Forelimb muscle (tissue), 1 donor: ENCODE results near the gene LDHAL6B. TPM values are rescaled to one million over a fixed set of nuclear protein-coding genes. Genes with fewer than 3 reads are reported as not detected.

Experiments used
- DNase-seq: peaks from one replicate; pipeline ENCODE4 v3.0.0-alpha.2; 2013; ENCODE audit warnings: low read depth
- polyA plus RNA-seq: library from polyadenylated mRNA; unstranded; fragments of 120-200 nt; gene quantifications from one replicate; pipeline ENCODE4 v1.2.1, GENCODE V29; 2013; ENCODE audit not compliant: insufficient read length

The LDHAL6B gene
- polyA plus RNA-seq, 1 donor = 0.14 TPM

DNA sequence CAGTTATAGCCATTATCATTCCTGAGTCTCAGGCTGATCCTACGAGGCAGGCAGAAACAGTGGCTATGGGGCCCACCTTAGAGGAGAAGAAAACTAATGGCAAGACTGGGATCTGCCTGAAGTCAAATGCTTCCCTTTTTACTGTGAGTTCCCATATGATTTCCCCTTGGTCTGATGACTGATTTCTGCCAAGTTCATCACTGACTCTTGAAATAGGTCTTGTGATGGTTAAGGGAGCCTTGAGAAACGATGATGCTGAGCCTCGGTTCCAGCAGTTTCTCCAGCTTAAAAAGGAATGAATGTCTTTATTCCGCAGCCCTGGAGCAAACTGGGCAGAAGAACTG, 29.4 kb upstream of the LDHAL6B start:
- DNase-seq = no peak

DNA sequence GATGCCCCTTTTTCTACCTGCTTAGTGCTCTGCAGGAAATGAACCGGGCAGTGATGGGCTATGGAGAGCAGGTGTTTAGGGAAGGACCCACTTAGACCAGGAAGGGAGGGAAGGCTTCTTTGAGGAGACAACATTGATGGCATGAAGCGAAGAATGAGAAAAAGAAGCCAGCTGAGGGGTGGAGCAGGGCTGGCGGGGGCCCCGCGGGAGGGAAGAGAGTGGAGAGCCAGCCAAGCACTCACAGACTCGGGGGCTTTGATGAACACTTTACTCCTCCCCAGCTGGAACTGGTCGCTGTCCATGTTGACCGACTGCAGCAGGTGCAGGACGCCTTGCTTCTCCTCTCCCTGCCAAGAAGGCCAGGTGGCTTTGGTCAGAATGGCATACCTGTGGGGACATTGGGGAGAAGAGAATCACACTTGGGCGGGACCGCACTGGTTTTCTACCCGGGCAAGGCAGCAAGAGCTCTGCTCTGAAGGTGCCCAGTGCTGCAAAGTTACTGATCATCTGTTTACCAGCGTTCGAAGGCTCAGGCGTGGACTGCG, 28.4 kb upstream of the LDHAL6B start:
- DNase-seq = no peak

DNA sequence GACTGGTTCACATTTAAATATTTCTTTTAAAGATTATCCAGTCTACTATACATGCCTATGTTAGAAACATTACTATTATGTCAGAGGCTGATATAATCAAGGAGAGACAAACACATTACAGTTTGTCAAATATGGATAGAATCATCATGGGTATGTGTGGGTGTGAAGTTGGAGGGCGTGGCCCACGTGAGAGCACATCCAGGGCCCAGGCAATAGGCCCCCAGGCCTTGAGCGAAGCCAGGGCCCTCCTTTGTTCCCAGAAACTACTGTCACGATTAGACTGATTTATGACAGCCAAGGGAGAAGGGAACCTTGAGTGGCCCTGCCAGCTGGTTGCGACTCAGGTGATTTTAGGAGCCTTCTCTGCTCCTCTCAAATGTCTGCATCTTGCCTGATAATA, 26.9 kb upstream of the LDHAL6B start:
- no peak for DNase-seq

DNA sequence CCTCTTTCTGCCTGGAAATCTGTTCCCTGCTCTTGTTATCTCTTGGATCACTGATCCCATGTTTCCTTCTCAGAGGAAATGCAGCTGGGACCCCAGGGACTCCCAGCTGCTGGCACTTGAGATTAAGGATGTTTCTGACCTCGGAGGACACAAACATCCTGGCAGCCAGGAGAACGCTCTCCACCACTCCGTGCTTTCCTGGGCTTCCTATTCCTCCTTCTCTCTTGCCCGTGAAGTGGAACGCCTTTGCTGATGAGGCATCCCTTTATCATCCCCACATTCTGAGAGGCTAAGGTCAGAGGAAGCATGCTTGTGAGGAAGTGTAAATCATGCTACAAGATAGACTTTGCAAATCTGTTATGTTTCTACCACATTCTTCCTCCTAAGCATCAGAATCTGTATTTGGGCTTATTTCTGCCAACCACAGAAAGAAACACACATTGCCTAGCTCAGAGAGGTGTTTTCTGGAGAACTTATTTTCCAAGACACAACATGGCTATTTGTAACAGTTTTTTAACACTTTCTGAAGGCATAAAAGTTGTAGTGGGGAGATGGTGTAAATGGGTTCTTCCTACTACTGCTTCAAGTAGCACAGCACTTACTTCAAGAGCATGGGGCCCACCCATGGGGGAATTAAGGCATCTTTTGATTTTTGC, 25.6 kb upstream of the LDHAL6B start:
- no peak for DNase-seq

DNA sequence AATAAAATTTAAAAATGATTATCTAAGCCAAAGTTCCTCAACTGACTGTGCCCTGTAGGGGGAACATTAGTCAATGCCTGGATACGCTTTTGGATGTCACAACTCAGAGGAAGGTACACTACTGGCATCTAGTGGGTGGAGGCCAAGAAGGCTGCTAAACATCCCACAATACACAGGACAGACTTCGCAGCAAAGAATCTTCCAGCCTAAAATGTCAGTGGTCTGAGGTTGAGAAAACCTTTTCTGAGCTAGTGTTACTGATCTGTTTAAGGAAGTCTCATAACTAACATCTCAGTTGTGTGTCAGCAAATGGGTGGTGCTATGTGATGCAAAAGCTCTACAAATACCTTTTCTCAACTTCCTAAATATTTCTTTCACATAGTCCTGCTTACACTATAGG, 20.9 kb upstream of the LDHAL6B start:
- no peak for DNase-seq

DNA sequence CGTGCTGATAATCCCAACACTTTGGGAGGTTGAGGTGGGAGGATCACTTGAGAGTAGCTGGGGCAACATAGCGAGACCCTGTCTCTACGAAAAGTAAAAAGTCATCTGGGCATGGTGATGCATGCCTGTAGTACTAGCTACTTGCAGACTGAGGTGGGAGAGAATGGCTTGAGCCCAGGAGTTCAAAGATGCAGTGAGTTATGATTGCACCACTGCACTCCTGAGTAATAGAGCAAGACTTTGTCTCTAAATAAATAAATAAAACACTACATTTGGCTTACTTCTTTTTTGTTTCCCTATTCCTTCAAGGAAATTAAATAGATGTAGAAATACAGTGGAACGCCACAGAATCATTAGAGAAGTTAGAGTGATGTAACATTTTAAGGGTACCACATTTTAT, 20.1 kb upstream of the LDHAL6B start:
- no peak for DNase-seq

DNA sequence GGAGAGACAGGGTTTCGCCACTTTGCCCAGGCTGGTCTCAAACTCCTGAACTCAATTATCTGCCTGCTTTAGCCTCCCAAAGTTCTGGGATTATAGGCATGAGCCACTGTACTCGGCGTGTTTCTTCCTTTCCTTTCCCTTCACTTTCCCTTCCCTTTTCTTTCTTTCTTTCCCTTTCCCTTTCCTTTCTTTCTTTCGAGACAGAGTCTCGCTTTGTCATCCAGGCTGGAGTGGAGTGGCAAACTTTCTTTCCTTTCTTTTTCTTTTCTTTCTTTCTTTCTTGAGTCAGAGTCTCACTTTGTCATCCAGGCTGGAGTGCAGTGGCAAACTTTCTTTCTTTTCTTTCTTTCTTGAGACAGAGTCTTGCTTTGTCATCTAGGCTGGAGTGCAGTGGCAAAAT, 17.4 kb upstream of the LDHAL6B start:
- no peak for DNase-seq

DNA sequence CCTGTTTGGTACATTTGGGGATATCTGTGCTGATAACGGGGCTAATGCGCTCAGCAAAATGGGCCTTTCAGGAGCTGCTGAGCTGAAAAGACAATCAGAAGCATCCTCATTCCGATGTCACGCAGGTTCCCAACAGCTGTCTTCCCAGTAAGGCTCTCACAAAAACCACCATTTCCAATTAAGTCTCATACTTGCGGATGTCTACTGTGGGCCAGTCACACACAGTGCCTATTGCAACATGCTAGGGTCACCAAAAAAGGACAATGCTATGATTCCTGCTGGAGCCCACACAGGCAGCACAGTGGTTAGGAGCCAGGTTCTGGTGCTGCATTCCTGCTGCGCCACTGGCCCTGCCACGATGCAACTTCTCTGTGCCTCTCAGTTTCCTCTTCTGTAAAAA, 16.4 kb upstream of the LDHAL6B start:
- DNase-seq = no peak

DNA sequence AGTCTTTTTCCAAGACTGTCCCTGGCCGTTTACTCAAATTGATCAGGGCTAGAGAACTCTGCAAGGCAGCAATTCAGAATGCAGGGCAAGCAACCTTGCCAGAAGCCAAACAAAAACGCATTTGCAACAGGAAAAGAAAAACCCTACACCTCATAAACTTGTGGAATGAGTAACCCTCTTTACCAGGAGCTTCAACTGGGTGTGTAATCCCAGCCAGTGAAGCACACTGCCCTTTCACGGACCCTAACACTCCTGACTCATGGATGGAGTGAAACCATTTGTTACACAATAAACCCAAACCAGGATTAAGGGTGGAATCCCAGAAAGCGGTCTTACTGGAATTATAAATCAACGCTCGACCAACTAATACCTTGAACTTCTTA, 14.8 kb upstream of the LDHAL6B start:
- no peak for DNase-seq

DNA sequence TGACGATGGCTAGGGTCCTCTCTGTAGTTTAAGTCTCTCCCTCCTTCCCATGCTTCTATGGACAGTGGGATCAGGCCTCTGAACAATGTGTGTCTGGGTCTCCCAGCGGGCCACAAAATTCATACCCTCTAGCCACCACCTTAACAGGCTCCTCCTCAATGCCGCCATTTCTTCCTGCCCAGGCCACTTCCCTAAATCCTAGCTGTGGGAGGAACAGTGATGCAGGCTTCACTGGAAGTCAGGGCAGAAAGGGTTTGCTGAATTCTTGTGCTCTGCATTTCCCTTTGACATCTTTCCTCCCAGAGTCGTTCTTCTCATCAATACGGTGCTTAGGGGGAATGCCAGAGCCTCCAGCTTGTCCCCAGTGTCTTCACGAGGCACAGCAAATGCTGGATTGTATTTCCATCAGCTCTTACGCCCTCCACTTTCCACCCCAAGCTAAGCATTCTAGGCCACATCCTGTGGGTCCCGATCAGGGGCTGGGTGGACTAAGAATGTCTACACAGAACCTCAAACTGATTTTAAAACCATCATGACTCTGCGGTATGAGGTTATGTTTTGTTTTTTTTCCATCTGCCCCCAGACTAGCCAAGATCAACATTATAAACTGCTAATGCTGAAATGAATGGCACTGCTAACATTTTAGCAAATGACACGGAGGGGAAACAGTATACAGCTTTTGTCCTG, 11.9 kb upstream of the LDHAL6B start:
- DNase-seq = no peak

DNA sequence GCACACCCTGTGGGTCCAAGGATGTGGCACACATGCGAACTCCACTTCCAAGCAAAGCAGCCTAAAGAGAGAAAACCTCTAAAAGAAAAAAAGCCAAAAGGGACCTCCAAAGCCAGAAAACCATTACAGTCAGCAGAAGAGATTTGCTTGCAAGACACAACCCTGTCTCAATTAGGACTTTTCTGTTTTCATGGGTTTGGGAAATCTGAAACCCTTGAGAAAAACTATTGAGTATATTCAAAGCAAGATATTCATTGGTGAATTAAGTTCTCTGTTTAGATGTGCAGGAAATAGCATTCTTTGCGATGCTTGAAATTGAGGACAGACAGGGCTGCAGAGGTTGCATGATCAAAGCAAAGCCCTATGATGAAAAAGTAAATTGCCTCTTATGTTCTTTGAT, 10.2 kb upstream of the LDHAL6B start:
- DNase-seq = no peak

DNA sequence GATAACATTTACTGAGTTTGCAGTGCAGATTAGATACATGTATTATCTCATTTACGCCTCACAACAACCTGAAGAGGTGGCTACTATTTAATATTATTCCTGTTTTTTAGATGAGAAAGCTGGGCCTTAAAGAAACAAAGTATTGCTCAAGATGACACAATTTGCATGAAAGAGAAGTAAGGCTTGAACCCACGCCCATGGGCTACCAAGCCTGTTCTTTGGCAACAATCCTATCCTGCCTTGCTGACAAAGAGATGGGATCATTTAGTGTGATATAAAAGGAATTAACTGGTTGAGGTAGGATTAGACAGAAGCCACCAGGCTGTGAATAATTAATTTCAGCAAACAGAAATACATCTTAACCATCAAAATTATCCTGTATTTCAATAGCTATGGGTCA, 9.2 kb upstream of the LDHAL6B start:
- no peak for DNase-seq

DNA sequence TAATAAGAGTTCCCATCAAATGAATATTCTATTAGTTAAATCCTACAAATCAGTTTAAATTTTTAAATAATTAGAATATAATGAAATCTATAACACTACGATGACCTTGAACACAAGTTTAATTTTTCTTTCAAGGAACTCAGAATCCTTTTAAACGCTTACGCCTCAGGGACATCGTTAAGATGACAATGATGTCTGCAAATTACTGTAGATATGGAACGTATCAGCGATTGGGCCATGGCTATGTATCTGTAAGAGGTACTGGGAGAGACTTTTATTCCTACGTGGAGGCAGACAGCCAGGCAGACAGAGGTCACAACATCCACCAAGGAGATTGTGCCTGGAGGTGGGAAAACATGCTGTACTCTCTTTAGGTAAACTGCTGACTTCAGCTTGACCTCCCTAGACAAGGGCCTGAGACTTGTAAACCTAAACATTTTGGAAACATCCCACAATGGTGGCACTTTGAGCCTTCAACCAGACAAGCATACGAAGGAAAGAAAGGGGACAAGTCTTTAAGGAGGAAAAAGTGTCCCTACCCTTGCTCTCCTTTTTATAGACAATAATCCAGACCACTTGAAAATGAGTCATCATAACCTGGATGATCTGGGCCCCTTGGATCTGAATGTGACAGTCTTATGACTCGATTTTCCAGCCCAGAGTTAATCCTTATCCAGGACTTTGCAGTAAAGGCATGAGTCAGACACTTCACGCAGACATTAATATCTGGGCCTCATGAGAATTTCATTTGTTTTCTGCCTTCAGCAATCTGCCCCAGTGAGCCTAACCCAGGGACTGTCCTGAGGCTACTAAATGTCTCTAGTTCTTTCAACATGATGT, 6.8 kb upstream of the LDHAL6B start:
- DNase-seq = no peak

DNA sequence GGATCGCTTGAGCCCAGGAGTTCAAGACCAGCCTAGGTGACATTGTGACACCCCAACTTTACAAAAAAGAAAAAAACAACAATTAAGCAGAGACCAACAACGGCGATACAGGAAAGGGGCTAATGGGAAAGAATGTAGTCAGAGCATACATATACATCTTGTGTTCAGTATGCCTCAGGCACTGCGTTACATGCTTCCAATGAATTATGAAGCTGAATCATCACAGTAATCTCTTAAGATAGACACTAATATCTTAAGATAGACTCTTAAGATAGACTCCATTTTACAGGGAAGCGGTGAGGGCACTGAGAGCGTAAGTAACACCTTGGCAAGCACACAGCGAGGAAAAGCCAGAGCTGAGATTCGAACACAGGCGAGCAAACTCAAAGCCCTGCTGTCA, 6.1 kb upstream of the LDHAL6B start:
- DNase-seq = no peak

DNA sequence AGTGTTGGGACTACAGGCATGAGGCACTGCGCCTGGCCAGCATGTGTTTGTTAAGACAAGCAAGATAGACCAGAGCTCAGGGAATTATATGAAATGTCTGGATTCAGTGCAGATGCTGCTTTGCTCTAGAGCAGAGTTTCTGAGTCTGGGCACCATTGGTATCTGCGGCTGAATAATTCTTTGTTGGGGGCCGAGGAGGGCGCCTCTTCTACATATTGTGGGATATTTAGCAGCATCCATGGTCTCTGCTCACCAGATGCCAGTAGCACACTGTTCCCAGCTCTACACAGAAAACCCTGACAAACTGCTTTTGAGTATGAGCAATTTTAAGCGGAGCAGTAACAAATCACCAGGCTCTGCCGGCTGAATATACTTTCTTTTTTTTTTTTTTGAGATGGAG, 3.6 kb upstream of the LDHAL6B start:
- no peak for DNase-seq

DNA sequence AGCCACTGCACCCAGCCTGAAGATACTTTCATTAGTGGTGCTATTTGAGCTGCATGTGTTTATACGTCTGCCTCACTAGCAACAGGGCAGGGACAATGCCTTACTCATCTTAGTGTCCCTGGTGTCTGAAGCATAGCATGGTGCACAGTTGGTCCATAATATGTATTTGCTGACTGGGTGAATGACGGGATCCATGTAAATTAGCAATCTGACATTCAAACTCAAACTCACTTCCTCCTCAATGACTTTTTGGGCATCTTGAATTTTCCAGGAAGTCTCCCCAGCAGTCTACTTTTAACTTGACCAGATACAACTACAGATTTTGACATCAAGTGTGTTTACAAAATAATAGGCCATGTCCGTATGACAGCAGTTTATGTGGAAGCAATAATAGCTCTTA, 3.0 kb upstream of the LDHAL6B start:
- DNase-seq = no peak

DNA sequence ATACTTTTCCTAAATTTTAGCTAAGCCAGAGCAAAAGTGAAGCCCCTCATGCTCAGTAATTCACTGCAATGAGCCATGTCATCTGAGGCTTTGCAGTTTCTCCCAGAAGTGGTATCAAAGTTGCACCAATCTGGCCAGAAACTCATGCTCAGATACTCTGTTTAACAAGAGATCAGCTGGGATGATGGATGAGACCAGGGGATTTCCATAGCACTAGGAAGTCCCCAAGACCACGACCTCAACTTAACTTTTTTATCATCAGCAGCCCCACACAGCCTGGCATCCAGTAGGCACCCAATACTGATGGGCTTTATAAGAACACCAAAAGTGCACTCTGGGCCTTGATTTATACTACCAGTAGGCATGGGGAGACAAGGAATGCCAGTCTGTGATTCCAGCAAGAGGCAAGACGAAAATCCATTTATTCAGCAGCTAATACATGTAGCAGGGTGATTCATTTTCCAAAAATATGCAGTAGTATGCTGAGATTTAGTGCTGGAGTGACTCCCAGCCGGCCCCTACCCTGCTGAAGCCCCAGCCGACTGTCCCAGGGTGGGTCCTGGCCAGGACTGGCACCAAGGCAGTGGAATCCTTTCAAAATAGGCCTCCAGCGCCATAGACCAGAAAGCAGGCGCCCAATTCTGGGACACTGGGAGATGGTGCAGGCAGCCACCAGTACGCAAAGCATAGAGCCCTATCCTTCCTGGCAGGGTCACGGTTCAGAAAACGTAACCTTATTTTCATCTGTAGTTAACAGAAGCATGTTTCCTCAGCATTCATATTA, 612 bp upstream of the LDHAL6B start:
- no peak for DNase-seq

DNA sequence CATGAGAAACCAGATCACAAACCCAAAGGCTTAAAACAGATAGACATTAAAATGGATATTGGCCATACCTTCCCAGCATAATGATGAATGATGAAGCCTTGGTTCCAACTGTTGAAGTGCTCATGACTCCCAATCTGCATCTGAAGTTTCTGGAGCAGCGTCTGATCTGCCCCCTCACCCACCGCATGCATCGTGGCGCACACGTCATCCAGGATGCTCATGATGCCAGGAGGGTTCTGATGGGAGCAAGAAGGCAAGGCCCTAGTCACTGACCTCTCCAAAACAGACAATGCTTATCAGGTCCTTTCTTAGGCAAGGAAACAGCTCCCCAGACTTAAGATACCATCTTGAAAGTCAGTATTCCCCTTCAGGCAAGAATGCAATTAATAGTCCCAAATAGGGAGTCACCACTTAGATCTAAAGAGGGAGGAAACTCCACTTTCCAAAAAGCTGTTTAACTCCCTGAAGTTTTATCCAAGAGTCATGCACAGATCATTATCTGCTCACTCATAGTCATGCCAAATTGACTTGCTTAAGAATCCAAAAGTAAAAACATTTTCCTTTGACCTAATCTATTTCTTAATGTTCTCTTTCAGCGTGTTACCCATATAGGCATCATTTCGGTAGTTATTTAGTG, 2.1 kb downstream of the LDHAL6B start:
- no peak for DNase-seq

DNA sequence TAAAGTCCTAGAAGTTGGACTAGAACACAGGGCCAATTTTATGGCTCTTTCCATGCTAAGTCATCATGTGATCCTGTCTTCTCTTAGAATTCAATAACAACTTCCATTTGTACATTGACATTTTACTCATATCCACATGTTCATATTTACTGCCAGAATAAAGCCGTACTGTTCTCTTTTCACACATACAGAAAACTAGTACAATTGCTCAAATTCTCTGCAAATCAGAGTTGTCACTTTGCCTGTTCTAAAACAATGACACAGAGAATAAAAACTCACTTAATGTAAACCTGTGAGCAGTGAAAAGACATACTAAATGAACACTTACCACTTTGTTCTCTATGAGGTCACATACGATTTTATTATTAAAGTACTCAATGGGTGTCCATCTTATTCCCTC, 3.5 kb downstream of the LDHAL6B start:
- no peak for DNase-seq

DNA sequence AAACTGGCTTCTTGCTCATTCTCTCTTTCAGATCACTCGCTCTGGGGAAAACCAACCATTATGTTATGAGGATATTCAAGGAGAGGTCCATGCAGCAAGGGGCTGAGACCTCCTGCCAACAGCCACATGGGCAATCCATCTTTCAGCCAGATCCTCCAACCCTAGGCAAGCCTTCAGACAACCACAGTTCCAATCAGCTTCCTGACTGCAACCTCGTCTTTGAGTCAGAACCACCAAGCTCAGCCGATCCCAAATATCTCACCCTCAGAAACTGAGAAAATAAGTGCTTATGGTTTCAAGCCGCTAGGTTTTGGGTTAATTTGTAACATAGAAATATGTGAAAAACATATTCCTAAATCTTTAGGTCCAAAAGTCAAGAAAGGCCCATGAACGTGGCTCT, 10.3 kb downstream of the LDHAL6B start:
- no peak for DNase-seq

DNA sequence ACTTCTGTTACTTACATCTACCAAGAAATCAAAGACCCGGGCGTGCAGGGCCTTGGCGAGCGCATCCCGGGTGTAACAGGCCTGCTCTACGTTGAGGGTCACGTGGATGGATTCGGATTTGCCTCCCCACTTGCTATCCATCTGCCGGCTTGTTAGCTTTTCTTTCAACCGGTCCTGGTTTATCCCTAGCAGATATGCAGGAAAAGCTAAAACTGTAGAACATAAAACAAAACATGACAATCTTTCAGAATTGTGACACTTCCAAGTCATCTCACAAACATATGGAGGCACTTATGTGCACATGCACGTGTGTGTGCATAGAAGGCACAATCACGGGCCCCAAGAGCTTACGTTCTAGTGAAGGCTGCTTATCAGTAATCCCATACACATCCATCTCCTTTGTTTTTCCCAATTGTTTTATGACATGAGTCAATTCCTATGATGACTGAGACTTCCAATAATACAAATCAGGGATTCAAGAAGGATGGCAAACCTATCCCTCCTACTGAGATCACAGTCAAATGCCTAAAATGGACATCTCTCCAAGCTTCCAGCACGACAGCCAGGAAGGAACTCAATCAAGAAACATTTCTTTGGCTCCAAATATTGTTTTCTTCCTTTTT, 11.3 kb downstream of the LDHAL6B start:
- DNase-seq = no peak
